Measurements from ENCODE around the gene RIN3.

The RIN3 gene

DNA sequence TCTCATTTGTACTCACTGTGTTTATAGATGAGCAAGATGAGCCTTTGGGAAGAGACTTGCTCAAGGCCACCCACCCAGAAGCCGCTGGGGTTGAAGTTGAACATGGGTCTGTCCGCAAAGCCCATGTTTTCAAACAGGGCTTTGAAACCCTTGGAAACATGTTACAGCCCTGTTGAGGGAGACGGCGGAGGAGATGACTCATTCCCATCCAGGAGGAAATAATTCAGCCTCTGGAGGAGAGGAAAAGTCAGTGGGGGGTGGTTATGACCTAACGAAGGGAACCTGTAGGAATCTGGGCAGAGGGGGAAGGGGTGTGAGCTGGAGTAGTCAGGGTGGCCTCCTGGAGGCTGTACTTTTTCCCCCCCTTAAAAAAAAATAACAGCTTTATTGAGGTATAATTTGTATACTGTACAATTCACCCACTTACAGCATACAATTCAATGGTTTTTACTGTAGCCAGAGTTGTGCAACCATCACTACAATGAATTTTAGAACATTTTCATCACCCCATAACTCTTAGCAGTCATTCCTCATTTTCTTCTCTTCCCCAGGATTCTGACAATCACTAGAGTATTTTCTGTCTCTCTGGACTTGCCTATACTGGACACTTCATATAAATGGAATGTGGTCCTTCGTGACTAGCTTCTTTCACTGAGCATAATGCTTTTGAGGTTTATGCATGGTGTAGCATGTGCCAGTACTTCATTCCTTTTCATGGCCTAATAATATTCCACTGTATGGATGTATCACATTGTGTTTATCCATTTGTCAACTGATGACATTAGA is 1.9 kb upstream of the RIN3 start:
- DNase-seq, result no peak

DNA sequence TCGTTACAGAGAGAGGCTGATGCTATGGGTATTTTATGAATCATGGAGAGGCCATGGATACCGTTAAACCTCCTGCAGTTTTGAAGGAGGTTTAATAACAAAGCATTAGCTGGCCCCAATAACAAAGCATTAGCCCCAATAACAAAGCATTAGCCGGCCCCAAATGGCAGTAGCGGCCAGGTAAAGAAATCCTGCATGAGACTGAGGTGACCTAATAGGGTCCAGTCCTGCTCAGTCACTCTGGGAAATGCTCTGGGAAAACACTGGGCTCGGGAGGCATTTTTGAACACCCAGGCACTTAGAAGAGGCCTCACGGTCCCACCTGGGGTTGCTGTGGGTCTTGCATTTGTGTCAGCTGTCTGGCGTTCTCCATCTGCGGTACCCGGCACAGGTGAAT is 776 bp upstream of the RIN3 start:
- no peak for DNase-seq

DNA sequence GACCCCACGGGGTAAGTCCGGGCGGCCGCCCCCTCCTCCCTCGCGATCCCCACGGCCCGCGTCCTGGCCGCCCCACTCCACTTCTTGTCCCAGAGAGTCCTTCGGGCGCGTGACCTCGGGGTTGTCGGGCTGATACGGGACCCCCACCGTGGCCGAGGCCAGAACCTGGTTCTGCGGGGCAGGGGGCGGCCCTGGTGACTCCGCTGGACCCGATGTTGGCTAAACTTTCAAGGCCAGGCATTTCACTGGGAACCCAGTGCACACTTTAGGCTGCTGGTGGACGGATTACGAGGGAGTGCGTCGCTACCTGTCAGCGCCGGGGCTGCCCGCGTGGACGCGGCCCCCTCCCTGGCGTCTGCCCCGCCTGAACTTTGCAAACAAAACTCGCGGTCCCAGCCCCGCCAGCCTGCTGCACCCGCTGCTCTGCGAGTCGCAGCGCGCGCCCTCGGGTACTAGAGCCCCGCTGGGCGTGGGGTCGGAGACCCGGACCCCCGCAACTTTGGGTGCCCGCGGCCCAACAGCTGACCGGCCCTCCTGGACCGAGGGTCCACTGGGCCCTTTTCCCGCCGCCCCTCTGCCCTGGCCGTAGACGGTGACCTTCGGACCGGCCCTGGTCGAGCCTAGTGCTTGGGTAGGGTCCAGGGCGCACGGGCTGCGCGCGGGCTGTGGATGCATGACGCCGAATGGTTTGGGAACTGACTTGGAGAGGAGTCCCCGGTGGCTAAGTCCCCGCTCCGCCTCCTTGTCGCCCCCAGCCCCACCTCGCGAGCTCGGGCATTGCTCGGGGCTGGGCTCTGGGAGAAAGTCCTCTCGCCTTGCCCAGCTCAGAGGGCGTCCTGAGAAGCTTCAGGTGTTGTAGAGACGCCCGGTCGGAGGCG is 624 bp downstream of the RIN3 start:
- no peak for DNase-seq

DNA sequence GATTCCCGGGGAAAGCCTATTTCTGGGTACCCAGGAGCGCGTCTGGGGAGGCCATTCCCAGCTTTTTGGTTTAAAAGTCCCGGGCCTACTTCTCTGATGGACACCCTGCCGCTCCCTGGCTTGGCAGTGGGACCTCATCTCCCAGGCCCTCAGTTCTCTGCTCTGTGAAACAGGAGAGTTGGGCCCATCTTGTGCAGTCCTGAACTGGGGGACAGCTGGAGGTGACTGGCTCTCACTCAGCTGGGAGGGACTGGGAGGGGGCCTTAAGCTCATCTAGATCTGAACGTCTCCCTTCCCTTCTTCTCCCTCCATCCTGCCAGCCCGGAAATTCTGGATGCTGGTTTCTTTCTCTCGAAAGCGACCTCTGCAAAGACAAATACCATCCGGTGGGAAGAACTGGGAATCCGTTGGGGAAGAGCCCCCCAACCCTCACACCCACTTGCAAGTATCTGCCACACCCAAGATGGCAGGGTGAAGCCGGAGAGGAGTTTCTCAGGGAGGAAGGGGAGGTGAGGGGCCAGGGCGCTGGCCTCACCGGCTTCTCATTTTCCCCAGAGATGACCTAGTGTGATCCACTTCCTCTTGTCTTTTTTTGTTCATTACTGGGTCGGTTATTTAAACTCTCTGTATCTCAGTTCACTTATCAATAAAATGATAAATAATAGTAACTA is 1.4 kb downstream of the RIN3 start:
- DNase-seq, result no peak

DNA sequence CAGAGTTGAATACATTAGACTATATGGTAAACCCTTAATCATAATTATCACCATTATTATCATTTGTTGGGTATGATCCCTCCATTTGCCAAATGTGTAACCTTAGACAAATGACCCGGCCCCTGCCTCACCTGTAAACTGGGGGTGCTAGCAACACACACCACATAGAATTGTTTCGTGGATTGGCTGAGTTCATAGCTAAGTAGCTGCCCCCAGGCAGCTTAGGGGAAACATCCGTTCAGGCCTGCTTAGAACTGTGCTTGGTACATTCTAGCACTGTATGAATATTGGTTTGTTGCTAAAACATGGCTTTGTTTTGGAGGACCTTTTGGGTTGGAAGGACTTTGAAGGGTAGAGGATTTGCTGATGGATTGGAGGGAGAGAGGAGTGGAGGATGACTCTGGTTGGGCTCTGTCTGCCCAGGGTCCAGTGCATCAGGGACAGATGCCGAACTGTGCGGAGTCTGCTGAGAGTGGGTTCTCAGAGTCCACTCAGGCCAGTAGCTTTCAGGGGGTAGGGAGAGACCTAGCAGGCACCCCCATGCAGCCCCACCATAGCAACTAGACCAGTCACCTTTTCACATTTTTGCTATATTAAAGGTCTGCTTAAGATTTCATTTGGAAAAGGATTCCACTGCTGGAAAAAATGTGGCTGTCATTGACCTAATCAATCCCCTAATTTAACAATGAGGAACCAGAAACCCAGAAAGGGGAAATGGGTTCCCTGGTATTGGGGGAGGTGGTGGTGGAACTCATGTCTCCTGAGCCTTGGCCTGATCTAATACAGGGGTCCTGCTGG is 2.2 kb downstream of the RIN3 start:
- no peak for DNase-seq

DNA sequence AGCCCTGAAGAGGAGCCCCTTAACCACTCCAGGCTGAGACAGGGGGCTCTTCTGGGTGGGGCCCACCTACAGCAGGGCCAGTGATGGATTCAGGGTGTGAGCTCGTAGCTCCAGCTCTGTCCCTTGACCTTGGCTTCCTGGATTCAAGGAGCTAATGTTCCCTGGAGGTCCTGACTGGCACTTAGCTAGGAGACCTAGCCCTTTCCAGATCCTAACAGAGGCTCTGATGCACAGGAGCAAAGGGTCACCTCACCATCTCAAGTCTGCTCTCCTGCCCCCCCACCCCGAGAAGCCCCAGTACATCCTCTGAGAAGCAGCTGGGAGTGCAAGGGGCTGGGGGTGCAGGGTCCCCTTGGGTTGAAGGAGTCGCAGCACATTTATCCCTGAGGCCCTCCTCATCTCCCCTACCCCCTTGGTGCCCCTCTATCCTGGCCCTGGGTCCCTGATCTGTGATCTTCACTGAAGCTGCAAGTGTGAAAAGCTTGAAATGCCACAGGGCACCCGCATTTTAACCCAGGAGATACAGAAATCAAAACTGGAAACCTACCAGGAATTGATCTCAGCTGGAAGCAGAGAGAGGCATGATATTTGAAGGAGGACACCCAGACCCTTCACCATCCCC is 2.9 kb downstream of the RIN3 start:
- DNase-seq, result no peak

DNA sequence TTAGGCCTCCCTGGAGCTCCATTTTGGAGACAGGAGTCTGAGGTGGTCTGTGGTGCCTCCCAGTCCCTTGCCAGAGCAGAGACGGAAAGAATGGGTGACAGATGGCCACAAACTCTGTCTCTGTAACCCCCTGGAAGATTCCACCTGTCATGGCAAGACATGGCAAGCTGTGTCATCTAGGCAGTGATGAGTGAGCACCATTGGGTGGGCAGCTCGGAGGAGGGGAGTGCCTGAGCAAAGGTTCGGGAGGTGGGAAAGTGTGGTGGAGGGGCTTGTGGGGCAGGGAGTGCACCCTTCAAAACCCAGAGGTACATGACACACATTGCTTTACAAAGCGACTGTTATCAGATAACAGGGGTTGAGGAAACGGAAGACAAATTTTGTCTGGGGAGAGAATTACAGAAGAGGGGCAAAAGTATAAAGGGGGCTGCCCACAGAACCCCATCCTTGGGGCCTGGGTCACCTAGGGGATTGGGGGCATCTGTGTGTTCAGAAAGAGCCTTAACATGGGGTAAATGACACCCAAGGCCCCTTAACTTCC is 3.5 kb downstream of the RIN3 start:
- peak; percentile 61 for DNase-seq

DNA sequence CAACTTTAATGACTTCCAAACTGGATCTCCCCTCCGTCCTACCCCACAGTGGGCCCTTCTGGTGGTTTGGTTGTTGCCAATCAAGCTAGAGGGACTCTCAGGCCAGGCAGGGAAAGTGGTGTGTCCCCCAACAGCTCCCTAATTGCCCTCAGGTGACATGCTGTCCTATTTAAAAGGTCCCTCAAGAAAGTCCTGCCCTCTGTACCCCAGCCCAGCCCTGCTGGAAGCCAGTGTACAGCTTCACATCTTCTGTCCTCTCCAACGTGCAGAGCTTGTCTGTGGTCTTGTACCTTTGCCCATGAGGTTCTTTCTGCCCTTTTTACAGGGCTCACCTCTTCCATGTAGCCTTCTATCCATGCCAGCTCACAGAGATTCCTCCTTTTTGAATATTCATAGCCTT is 4.2 kb downstream of the RIN3 start:
- DNase-seq, result no peak

DNA sequence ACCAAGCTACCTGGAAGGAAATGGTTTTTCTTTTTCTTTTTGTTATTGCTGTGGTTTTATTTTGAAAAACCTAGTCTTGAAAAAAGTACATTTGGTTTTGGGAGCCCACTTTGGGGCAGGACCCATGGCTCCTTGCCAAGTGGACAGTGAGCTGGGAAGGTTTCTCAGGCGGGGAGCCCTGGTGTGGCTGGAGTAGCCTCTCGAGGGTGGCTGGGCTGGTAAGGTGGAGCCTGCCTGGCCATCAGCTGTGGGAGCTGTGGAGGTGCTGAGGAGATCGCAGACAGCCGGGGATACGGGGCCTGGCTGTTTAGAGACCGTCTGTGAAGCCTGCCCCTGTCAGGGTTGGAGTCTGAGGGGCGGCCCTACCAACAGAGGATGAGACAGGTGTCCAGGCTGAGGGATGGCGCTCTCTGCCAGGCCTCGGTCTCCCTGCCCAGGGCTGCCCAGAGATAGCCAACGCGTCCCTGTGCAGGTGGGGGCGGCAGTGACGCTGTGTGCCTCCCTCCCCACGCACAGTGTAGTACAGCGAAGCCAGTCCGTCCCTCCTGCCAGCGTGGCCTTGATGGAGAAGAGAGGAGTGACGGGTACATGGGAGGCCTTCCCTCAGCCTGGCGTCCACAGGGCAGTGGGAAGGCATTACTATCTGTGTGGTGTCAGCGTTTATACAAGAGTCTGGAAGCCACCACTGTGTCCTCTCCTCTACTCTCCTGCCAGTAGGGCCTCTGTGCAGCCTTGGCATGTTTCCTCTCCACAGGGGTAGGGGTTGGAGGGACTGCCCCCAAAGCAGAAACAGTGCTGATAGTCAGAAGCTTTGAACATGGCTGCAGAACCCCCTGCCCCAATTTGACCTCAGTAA is 5.9 kb downstream of the RIN3 start:
- no peak for DNase-seq

DNA sequence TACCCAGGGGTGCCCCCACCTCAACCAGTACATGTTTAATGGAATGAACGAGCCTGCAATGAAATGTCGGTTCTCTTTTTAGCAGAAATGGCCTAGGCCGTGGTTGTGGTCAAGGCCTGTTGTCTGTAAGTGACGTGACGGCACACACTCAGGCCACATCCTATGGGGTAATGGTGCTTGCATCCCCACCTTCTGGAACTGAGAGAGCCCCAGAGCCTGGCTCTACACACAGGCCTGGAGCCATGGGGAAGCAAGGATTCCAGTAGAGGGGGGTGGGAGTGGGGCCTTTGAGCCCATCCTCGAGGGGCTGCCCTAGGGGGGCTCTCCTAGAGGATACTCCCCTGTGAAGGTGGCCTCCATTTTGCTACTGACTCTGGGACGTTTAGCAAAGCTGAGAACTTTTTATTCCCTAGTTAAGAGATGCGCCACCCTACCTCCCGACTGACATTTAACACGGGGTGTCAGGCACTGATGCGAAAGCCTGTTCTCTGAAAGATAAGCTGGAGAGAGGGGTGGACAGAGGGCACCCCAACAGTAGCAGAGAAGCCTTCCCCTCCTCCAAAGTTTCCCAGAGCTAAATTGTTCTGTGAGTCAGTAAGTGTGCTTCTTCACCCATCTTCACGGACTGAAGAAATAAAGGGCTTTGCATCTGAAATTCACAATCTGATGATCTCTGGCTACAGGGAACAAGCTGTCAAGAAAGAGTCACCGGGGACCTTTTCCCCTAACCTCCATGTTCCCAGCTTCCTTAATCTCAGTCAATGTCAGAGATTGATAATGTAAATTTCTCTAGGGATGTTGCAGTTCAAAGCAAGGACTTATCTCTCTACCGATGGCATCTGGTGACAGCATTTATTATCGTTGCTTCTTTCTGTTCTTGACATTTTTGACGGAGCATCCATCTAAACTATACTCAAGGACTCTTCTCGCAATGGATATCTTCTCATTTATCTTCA is 6.8 kb downstream of the RIN3 start:
- DNase-seq, result no peak

DNA sequence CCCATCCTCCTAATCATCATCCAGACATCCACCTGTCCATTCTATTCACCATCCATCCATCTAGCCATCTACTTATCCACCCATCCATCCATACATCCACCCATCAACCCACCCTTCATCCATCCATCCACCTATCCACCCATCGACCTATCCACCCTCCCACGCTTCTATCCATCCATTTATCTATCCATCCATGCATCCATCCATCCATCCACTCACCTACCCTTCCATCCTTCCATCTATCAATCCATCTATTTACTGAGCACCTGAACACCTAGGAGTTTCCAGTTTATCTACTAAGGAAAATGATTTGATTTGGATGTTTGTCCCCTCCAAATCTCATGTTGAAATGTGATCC is 7.5 kb downstream of the RIN3 start:
- no peak for DNase-seq

DNA sequence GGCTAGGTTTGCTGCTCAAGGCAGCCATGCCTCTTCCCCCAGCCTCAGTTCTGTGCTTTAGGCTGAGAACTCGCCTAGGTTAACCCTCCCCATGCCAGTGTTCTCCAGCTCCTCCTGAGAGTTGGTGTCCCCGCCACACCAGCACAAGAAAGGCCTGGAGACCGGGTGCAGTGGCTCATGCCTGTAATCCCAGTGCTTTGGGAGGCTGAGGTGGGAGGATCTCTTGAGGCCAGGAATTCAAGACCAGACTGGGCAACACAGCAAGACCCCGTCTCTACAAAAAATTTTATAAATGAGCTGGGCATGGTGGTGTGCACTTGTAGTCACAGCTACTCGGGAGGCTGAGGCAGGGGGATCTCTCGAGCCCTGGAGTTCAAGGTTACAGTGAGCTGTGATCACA is 10.2 kb downstream of the RIN3 start:
- no peak for DNase-seq

DNA sequence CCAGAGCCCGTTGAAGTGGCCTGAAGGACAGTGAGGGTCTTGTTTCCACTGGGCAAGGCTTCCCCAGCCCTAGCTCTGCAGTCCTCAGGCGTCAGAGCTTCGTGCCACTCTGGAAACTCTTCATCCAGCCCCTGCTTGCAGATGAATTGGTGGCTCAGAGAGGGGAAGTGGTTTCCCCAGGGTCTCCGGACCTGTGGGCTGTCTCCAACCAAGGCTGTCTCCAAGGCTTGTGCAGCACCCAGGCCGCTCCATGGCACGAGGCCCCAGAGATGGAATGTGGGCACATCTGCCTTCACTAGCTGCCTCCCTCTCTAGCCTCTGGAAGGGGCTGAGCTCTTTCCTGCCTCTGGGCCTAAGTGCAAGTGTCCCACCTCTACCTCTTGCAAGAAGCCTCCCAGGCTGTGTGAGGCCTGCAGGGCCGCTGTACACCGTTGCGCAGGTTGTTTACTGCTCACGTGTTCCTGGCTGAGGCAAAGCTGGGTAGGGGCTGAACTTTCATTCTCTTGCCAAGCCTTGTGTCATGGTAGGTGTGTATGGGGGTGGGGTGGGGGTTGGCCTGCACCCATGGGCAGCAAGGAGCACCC is 11.1 kb downstream of the RIN3 start:
- no peak for DNase-seq

DNA sequence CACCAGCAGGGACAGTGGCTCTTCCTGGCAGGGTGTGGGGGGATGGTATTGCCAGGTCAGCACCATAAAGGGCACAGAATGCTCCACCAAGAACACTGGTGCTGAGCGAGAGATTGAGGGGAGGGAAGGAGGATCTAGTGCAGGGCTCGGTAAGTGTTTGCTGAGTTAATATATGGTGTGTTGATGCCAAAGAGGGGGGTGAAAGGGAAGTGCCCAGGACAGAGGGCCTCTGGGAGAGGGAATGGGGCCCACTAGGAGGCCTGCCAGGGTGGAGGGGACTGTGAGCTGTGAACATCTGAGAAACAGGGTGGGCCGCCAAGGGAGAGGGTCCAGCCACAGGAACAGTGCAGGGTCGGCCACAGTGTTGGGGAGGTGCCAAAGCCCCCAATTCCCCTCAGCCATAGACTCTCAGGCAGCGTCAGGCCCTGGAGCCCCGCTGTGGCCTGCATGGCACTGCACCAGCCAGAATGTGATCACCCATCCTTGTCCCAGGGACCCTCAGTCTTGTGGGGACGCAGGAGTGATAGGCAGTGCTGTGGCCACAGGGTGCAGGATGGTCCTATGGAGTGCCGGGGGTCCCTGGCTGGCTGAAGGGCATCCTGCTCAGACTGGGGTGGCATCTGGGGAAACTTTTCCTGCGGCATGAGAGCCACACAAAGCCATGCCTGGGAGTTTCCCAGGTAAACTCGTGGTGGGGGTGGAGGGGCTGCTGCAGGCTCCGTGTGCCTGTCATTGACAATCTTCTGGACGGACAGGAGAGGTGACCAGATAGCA is 11.9 kb downstream of the RIN3 start:
- no peak for DNase-seq

DNA sequence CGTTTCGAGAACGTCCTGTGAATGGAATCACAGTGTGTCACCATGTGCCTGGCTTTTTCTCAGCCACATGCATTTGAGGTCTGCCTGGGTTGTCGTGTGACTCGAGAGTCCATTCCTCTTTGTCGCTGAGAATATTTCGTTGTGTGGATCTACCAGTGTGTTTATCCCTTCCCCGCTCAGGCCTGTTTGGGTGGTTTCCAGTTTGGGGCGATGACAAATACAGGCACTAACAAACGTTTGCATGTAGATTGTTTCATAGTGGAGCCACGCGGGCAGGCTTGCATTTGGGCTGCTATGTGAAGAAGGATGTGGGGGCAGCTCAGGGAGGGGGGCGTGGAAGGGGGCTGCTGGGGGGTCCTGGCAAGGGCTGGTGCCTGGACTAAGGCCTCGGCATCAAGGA is 14.1 kb downstream of the RIN3 start:
- no peak for DNase-seq

DNA sequence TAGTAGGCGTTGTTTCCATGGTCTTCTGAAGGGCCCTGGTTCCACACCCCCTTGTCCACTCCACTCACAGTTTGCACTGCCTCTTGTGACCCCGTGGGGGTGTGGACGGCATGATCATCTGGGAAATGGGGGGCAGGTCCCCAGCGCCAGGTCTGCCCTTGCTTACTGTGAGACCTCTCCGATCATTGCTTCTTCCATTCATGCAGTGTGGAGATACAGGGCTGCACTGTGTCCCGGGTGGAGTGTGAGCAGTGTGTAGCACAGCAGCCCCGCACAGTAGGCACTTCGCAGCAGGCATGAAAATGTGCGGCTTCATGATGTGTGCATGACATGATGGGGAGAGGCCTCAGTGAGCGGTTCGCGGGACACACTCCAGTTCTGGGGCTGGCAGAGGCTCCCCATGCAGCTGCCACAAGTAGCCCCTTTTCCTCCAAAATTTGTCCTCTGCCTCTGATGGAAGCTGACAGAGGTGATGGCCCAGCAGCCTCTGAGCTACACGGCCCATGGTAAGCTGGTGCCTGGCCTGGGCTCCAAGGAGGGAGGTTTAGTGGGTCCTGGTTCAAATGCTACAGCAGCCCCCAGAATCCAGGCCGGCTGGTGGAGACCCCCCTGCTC is 15.0 kb downstream of the RIN3 start:
- no peak for DNase-seq

DNA sequence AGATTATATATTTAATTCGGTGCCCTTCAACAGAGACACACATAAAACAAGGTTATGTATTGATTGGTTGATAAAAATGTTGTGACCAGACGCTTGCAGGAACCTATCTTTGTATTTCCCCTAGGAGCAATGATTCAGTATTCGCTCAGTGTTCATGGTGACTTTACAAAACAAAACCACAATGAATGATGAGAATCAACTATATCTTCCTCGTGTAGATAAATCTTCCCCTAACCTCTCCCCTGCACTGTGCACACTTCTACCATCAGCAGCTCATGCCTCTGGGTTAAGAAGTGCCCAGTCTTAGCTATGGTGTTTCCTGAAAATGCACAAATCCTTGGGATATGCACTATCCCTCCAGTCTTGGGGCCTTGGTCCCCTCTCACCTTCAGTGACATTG is 16.3 kb downstream of the RIN3 start:
- no peak for DNase-seq

DNA sequence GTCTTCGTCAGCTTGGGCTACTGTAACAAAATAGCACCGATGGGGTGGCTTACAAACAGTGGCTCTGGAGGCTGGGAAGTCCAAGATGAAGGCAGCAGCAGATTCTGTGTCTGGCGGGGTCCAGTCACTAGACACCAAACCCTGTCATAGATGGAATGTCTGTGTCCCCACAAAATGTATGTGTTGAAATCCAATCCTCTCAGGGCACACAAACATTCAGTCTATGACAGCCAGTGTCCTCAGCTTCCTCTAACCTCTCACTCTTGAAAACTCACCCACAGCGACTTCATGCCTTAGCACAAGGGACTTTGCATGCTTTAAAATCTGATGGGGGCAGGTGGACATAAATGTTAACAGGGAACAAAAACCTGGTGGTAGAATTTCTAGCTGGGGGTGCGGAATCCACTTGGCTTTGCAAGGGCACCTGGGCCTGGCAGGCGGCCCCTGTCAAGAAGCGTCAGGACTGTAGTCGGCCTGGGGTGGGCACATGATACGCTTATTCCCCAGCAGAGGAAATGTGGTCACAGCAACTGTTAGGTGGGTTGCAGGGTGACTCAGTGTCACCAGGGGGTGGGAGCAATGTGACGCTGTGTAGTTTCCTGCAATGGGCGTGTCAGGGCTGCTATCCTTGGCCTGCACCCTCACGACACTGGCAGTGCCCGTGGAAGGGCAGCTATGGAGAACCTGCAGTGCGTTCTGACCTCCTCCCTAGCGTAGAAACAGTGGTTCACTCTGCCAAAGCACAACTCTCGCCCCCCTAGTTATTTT is 17.7 kb downstream of the RIN3 start:
- DNase-seq, result no peak

All from NCI-H524 treated with DMSO at 0.1 percent for 48 hours (cell line).